ENCODE data around the gene PPT1.

- TF ChIP-seq POLR2A (IDR thresholded peaks at IDR 0.05) (no peak), CTCF (IDR thresholded peaks at IDR 0.05) (no peak)
Measured at GRCh38 chr1:40130892-40131291, 33.8 kb upstream of the PPT1 start.

All from testis (tissue), 2 donors.